DOHH2 (cell line): Measurements from ENCODE around the gene UBE2G1.

ENCODE experiments used
- H3F3A ChIP-seq: fragments of 200-600 bp; sonication (generic), shearing (Covaris generic); 2 replicates; pipeline ENCODE4 v1.6.0; 2016; ENCODE audit warnings: antibody characterized with exemption, mild to moderate bottlenecking; ENCODE audit not compliant: control insufficient read depth, insufficient read depth
- H3K27ac ChIP-seq: fragments of 200-600 bp; sonication (generic); 2 replicates; pipeline ENCODE4 v1.5.1; 2014; ENCODE audit warnings: low read depth, mild to moderate bottlenecking, low read length, moderate library complexity
- H3K27me3 ChIP-seq: fragments of 200-600 bp; sonication (generic); 2 replicates; pipeline ENCODE4 v1.6.1; 2014; ENCODE audit warnings: mild to moderate bottlenecking, low read length, mixed read lengths; ENCODE audit not compliant: control insufficient read depth
- H3K36me3 ChIP-seq: fragments of 200-600 bp; sonication (generic); 2 replicates; pipeline ENCODE4 v1.6.1; 2014; ENCODE audit warnings: mild to moderate bottlenecking, low read length, moderate library complexity, mixed read lengths; ENCODE audit not compliant: control insufficient read depth
- H3K4me1 ChIP-seq: fragments of 200-600 bp; sonication (generic); 2 replicates; pipeline ENCODE4 v1.6.1; 2014; ENCODE audit warnings: mild to moderate bottlenecking, low read length, mixed read lengths; ENCODE audit not compliant: control insufficient read depth
- H3K4me2 ChIP-seq: fragments of 200-600 bp; sonication (generic); 2 replicates; pipeline ENCODE4 v1.6.0; 2014; ENCODE audit warnings: mild to moderate bottlenecking, low read length, moderate library complexity
- H3K4me3 ChIP-seq: fragments of 200-600 bp; sonication (generic); 2 replicates; pipeline ENCODE4 v1.5.1; 2014; ENCODE audit warnings: mild to moderate bottlenecking, low read length, mixed read lengths
- H3K79me2 ChIP-seq: fragments of 200-600 bp; sonication (generic); 2 replicates; pipeline ENCODE4 v1.6.1; 2014; ENCODE audit warnings: mild to moderate bottlenecking, low read length, mixed read lengths; ENCODE audit not compliant: control insufficient read depth
- H3K9me2 ChIP-seq: fragments of 200-600 bp; sonication (generic); replicated peaks from 2 replicates; pipeline ENCODE4 v1.6.1; 2014; ENCODE audit warnings: mild to moderate bottlenecking, low read length, mixed read lengths; ENCODE audit not compliant: control insufficient read depth
- H3K9me3 ChIP-seq: fragments of 200-600 bp; sonication (generic); 2 replicates; pipeline ENCODE4 v1.6.1; 2014; ENCODE audit warnings: antibody characterized with exemption, low read length, mixed read lengths; ENCODE audit not compliant: control insufficient read depth, insufficient read depth
- H4K20me1 ChIP-seq: fragments of 200-600 bp; sonication (generic); 2 replicates; pipeline ENCODE4 v1.6.0; 2014; ENCODE audit warnings: low read depth, mild to moderate bottlenecking, antibody characterized with exemption, low read length, moderate library complexity; ENCODE audit not compliant: control insufficient read depth, insufficient read depth
- CTCF ChIP-seq: fragments of 200-600 bp; sonication (generic); IDR thresholded peaks from one replicate; pipeline ENCODE4 v1.5.1; 2014; ENCODE audit warnings: antibody characterized with exemption, mild to moderate bottlenecking, low read depth, low read length; ENCODE audit not compliant: poor library complexity, severe bottlenecking
- EZH2phosphoT487 ChIP-seq: fragments of 200-600 bp; sonication (generic); IDR thresholded peaks from 2 replicates; pipeline ENCODE4 v1.6.1; 2017; ENCODE audit warnings: borderline replicate concordance, mild to moderate bottlenecking, antibody characterized with exemption, low read length, moderate library complexity, mixed read lengths

The UBE2G1 gene

GRCh38 chr17:4366327-4367063, at the start of gene UBE2G1:
Gene UBE2G1 (minus strand): TSS chr17:4366675. CDS start chr17:4366316, 359 bp downstream.
- peak within 1 kb of the TSS; percentile 75 for H3K4me2 ChIP-seq
- H3K4me1 ChIP-seq = peaks cover 78% of the 10 kb centered on the region

GRCh38 chr17:4412933-4413831, 46.7 kb upstream of the UBE2G1 start:
- Histone ChIP-seq H3K9me3 (no peaks in the 10 kb centered on the region), H3F3A (peaks cover 6% of the 10 kb centered on the region; the same call in 1 of the 2 replicates), H4K20me1 (no peaks in the 10 kb centered on the region), H3K79me2 (no peaks in the 10 kb centered on the region), H3K36me3 (no peaks in the 10 kb centered on the region), H3K4me2 (peak overlapping the region; percentile 73), H3K4me3 (peak overlapping the region; percentile 63), H3K27ac (no peak overlapping the region), H3K27me3 (no peaks in the 10 kb centered on the region), H3K4me1 (peaks cover 14% of the 10 kb centered on the region), H3K9me2 (no peaks in the 10 kb centered on the region)
- peak; percentile 88 for TF ChIP-seq CTCF
- TF ChIP-seq EZH2phosphoT487 = no peak

More at GRCh38 chr17:4366327-4367063, at the start of gene UBE2G1:
- Histone ChIP-seq H3F3A (peaks cover 24% of the 10 kb centered on the region), H3K27ac (peak within 1 kb of the TSS; percentile 88), H4K20me1 (peaks cover 18% of the 10 kb centered on the region), H3K27me3 (no peaks in the 10 kb centered on the region), H3K36me3 (peaks cover 43% of the 10 kb centered on the region), H3K79me2 (peaks cover 51% of the 10 kb centered on the region), H3K4me3 (peak within 1 kb of the TSS; percentile 78), H3K9me3 (no peaks in the 10 kb centered on the region), H3K9me2 (no peaks in the 10 kb centered on the region)
- no peak for TF ChIP-seq EZH2phosphoT487
- peak; percentile 37 for TF ChIP-seq CTCF

- Histone ChIP-seq H3K4me1 (peaks cover 12% of the 10 kb centered on the region), H3K27ac (no peak overlapping the region), H4K20me1 (no peaks in the 10 kb centered on the region), H3K79me2 (no peaks in the 10 kb centered on the region), H3K36me3 (no peaks in the 10 kb centered on the region), H3K4me2 (no peak overlapping the region), H3F3A (peaks cover 9% of the 10 kb centered on the region; the same call in 1 of the 2 replicates), H3K9me3 (no peaks in the 10 kb centered on the region), H3K9me2 (no peaks in the 10 kb centered on the region), H3K4me3 (no peak overlapping the region), H3K27me3 (no peaks in the 10 kb centered on the region)
- TF ChIP-seq EZH2phosphoT487 (no peak), CTCF (no peak)
These were observed 44.7 kb upstream of the UBE2G1 start for GRCh38 chr17:4411201-4411600.
